ENCODE data around the gene TPK1.

DNA sequence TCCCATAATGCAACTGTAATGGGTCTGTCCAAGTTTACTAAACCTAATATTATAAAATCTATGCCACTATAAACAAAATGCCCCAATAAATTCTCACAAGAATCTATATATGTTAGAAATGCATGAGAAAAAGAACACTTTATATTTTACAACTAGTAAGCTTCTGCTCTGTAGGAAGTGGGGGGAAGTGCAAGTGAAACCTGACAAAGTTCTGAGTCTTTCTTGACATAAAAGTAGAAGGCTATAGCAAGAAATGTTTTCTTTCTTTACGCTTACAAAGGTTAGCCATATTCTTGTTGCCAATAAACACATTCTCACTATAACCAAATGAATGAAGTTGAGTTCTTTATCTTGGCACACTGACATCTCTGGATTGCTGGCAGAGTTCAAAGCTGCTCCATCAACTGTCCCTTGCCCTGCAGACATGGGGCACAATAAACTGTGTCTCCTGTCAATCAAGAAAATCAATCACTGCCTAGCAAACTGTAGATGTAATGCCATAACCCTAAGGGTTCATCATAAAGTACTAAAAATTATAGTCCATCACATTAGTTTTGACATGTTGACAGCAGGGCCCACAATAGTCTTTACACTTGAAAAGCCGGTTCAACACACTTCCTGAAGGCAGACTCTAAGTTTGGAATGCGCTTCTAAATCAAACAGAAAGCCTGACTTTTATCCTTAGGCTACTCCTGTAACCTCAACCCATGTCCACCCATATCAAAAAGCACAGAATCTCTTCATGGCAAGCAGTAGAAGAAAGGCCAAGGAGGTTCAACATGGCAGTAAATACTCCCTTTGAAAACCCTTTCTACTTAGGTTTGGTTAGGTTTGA is 58.6 kb downstream of the TPK1 start:
- TF ChIP-seq POLR2A (IDR thresholded peaks at IDR 0.05; ENCODE audit: control extremely low read depth in 1 of 2, low read depth in 2 of 2, low read length in 2 of 2), result no peak
- TF ChIP-seq, protein P1, sequence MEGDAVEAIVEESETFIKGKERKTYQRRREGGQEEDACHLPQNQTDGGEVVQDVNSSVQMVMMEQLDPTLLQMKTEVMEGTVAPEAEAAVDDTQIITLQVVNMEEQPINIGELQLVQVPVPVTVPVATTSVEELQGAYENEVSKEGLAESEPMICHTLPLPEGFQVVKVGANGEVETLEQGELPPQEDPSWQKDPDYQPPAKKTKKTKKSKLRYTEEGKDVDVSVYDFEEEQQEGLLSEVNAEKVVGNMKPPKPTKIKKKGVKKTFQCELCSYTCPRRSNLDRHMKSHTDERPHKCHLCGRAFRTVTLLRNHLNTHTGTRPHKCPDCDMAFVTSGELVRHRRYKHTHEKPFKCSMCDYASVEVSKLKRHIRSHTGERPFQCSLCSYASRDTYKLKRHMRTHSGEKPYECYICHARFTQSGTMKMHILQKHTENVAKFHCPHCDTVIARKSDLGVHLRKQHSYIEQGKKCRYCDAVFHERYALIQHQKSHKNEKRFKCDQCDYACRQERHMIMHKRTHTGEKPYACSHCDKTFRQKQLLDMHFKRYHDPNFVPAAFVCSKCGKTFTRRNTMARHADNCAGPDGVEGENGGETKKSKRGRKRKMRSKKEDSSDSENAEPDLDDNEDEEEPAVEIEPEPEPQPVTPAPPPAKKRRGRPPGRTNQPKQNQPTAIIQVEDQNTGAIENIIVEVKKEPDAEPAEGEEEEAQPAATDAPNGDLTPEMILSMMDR (IDR thresholded peaks at IDR 0.05; ENCODE audit: control extremely low read depth in 1 of 3, insufficient read depth in 1 of 3, low read depth in 1 of 3, low read length in 3 of 3), result no peak
- TF ChIP-seq EP300 (IDR thresholded peaks at IDR 0.05; ENCODE audit: borderline replicate concordance in 1 of 2, low read depth in 2 of 2, low read length in 2 of 2), result no peak
- no peak for TF ChIP-seq SIN3A (conservative IDR thresholded peaks at IDR 0.05 in 1 of 2, IDR thresholded peaks at IDR 0.05 in 1 of 2; ENCODE audit: low read depth in 1 of 2, low read length in 2 of 2)
- TF ChIP-seq SAP30 (IDR thresholded peaks at IDR 0.05; ENCODE audit: insufficient read depth, insufficient replicate concordance, low read length), result no peak
- TF ChIP-seq EZH2 (IDR thresholded peaks at IDR 0.05; ENCODE audit: low read depth, low read length, severe bottlenecking), result no peak

Measured in H1 (cell line).